T1000 (cell line): ENCODE results near the gene HJV.

Experiments
- DNase-seq: peaks from one replicate; lab custom pipeline; 2025; ENCODE audit warnings: mixed read lengths; lab: John Stamatoyannopoulos, UW

HJV gene

GRCh38 chr1:145977486-145978470, 43.8 kb downstream of the HJV start:
- DNase-seq = no peak

GRCh38 chr1:145977016-145977415, 44.5 kb downstream of the HJV start:
- DNase-seq = no peak

GRCh38 chr1:145975216-145975615, 46.3 kb downstream of the HJV start:
- no peak for DNase-seq

- no peak for DNase-seq
Observed at GRCh38 chr1:145974721-145975120, 46.8 kb downstream of the HJV start.

- DNase-seq = no peak
Observed at GRCh38 chr1:145972580-145972979, 49.0 kb downstream of the HJV start.
